Activated CD4-positive, alpha-beta memory T cell treated with anti-CD3 and anti-CD28 coated beads, Interleukin-2, amount 10 ng/mL, durations not matched to agents 7 days and 5 days (primary cell): ENCODE results near the gene LIF. TPM values are rescaled to one million over a fixed set of nuclear protein-coding genes. Genes with fewer than 3 reads are reported as not detected.
"Not testable (repeated sequence)": the region's sequence is repeated elsewhere in the genome, so short reads cannot be mapped to it uniquely, and the experiment has no call there.

ENCODE experiments used
- CTCF ChIA-PET: fragments of 350-600 bp; sonication (Branson Sonifier 250); formaldehyde crosslinking; loops from one replicate; lab custom pipeline; 2021; ENCODE audit warnings: antibody characterized with exemption, inconsistent platforms; lab: Charles Lee
- POLR2A ChIA-PET: fragments of 350-600 bp; sonication (Branson Sonifier 250); formaldehyde crosslinking; loops from one replicate; lab custom pipeline; 2021; ENCODE audit warnings: antibody characterized with exemption; lab: Charles Lee
- DNase-seq: peaks from one replicate; pipeline ENCODE4 v3.0.0-alpha.2; 2020
- H3K27ac Mint-ChIP-seq: one replicate; pipeline ENCODE4 v1.8.0; 2021; ENCODE audit warnings: mild to moderate bottlenecking, mixed read lengths
- H3K27me3 Mint-ChIP-seq: one replicate; pipeline ENCODE4 v1.8.0; 2021; ENCODE audit warnings: mixed read lengths
- H3K36me3 Mint-ChIP-seq: one replicate; pipeline ENCODE4 v1.8.0; 2021; ENCODE audit warnings: low read depth, mixed read lengths
- H3K4me1 Mint-ChIP-seq: one replicate; pipeline ENCODE4 v1.8.0; 2021; ENCODE audit warnings: mixed read lengths
- H3K4me3 Mint-ChIP-seq: one replicate; pipeline ENCODE4 v1.8.0; 2021; ENCODE audit warnings: mild to moderate bottlenecking, mixed read lengths
- H3K9me3 Mint-ChIP-seq: one replicate; pipeline ENCODE4 v1.8.0; 2021; ENCODE audit warnings: mixed read lengths
- total RNA-seq, 2 experiments: library from RNA; stranded (reverse); gene quantifications; one replicate each; pipeline ENCODE4 v1.2.3, GENCODE V29; 2021

LIF gene
- total RNA-seq, 2 experiments from 2014 or later: 94.6 to 94.8 TPM

GRCh38 chr22:30238136-30238535, 8.4 kb downstream of the LIF start:
- ChIA-PET POLR2A (interaction anchor here (0.8 to 4.2 kb wide), 10 partner anchors 17 to 117 kb away, joined by 3 to 18 read pairs (median 4); no protein-coding TSS in a partner anchor), CTCF (interaction anchor here (0.8 kb wide), 1 partner anchor 130 kb away, joined by 4 read pairs; no protein-coding TSS in a partner anchor)
- H3K4me3 Mint-ChIP-seq: no peak overlapping the region
- H3K27ac Mint-ChIP-seq: no peak overlapping the region
- H3K36me3 Mint-ChIP-seq: peaks cover 25% of the 10 kb centered on the region
- no peaks in the 10 kb centered on the region for H3K9me3 Mint-ChIP-seq
- peaks cover 39% of the 10 kb centered on the region for H3K4me1 Mint-ChIP-seq
- no peaks in the 10 kb centered on the region for H3K27me3 Mint-ChIP-seq
- no peak for DNase-seq

DNA sequence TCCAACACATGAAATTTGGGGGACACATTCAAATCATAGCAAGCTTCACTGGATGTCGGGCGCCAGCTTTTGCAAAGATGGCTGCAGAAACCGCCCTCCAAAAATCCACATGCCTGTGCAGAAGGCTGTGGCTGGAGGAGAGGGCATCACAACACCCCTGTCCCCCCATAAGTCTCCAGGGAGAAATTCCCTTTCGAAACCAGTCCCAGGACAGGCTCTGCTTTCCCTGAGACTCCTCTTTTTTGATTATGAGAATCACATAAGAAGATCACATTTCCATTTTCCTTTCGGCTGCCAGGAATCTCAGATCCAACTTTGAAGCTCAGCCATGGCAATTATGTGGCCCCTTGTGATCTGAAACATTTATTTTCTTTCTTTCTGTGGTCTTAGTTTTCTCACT, 9.7 kb downstream of the LIF start:
- Mint-ChIP-seq H3K36me3 (peaks cover 16% of the 10 kb centered on the region), H3K4me1 (peaks cover 30% of the 10 kb centered on the region), H3K9me3 (no peaks in the 10 kb centered on the region), H3K27ac (no peak overlapping the region), H3K4me3 (no peak overlapping the region), H3K27me3 (no peaks in the 10 kb centered on the region)
- DNase-seq: no peak
- CTCF ChIA-PET: interaction anchor here (1.4 kb wide), 1 partner anchor 115 kb away, joined by 3 read pairs; no protein-coding TSS in a partner anchor
- POLR2A ChIA-PET: interaction anchor here (1.0 to 4.2 kb wide), 5 partner anchors 9 to 70 kb away, joined by 3 to 18 read pairs (median 5); no protein-coding TSS in a partner anchor

DNA sequence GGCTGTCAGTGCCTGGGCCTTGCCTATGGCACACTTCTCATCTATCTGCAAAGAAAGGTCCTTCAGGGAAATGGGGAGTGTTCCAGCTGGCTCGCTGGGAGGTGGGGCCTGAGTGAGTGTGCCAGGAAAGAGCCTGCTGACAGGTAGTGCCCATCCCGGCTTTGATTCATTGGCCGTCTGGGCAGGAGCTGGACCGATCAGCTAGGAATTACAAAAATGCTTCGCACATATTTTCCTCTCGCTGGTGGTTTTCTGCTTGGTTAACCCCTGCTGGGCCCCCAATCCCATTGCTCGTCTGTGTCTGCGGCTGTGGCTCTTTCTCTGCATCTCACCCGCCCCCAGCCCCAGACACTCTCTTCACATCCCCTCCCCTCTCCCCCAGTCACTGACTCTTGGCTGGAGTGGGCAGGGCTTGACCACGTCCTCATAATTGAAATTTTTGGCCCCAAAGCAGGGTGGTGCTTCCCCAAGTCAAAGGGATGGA, 10.8 kb downstream of the LIF start:
- ChIA-PET POLR2A (interaction anchor here (2.0 to 4.2 kb wide), 2 partner anchors 10 to 47 kb away, joined by 8 to 18 read pairs; no protein-coding TSS in a partner anchor), CTCF (no interaction called here)
- DNase-seq: no peak
- H3K36me3 Mint-ChIP-seq: peaks cover 8% of the 10 kb centered on the region
- H3K9me3 Mint-ChIP-seq: no peaks in the 10 kb centered on the region
- no peaks in the 10 kb centered on the region for H3K27me3 Mint-ChIP-seq
- H3K4me1 Mint-ChIP-seq: peaks cover 22% of the 10 kb centered on the region
- H3K4me3 Mint-ChIP-seq: no peak overlapping the region
- no peak overlapping the region for H3K27ac Mint-ChIP-seq

GRCh38 chr22:30234786-30235470, 11.6 kb downstream of the LIF start:
- Mint-ChIP-seq H3K4me3 (no peak overlapping the region), H3K27ac (no peak overlapping the region), H3K27me3 (no peaks in the 10 kb centered on the region), H3K9me3 (no peaks in the 10 kb centered on the region), H3K36me3 (peaks cover 3% of the 10 kb centered on the region), H3K4me1 (peaks cover 17% of the 10 kb centered on the region)
- ChIA-PET CTCF (interaction anchor here (0.6 kb wide), 1 partner anchor 21 kb away, joined by 3 read pairs; no protein-coding TSS in a partner anchor), POLR2A (interaction anchor here (0.9 to 2.0 kb wide), 2 partner anchors 9 to 38 kb away, joined by 3 to 8 read pairs; no protein-coding TSS in a partner anchor)
- DNase-seq: no peak

- H3K4me3 Mint-ChIP-seq, H3K27ac Mint-ChIP-seq, DNase-seq, H3K27me3 Mint-ChIP-seq, H3K9me3 Mint-ChIP-seq, H3K36me3 Mint-ChIP-seq: not testable (repeated sequence)
- H3K4me1 Mint-ChIP-seq: peaks cover 18% of the 10 kb centered on the region
- POLR2A ChIA-PET: interaction anchor here (0.9 to 2.0 kb wide), 2 partner anchors 8 to 38 kb away, joined by 3 to 8 read pairs; no protein-coding TSS in a partner anchor
- CTCF ChIA-PET: interaction anchor here (0.6 kb wide), 1 partner anchor 22 kb away, joined by 3 read pairs; no protein-coding TSS in a partner anchor
Observed at GRCh38 chr22:30234325-30234724, 12.2 kb downstream of the LIF start.

- Mint-ChIP-seq H3K27me3 (no peaks in the 10 kb centered on the region), H3K4me3 (no peak overlapping the region), H3K9me3 (no peaks in the 10 kb centered on the region), H3K36me3 (no peaks in the 10 kb centered on the region), H3K4me1 (peaks cover 14% of the 10 kb centered on the region), H3K27ac (no peak overlapping the region)
- no peak for DNase-seq
- ChIA-PET POLR2A (interaction anchor here (2.0 kb wide), 1 partner anchor 7 kb away, joined by 8 read pairs; no protein-coding TSS in a partner anchor), CTCF (no interaction called here)
Observed at GRCh38 chr22:30233582-30233981, 13.0 kb downstream of the LIF start.

DNA sequence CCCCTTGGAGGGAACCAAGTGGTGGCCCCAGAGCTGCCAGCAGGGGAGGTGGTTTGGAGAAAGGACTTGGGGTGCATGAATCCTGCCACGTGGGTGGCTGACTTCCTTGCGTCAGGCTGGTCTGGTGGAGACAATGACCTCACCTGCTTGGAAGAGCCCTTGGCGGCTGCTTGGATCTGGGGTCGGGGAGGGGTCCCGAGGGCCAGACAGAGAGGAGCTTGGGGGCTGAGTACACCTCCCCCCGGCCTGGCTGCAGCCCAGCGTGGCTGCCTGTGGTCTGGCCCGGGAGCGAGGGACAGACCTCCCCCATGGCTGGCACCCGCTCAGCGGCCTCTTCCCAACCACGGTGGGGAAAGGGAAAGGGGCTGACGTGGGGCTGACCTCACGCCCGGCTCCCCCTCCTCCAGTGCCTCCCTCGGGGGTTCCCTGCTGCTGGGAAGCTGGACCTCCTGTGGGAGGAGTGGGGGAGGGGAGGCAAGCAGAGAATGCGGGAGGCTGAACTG, 13.8 kb downstream of the LIF start:
- Mint-ChIP-seq H3K4me1 (peaks cover 18% of the 10 kb centered on the region), H3K9me3 (no peaks in the 10 kb centered on the region), H3K27ac (no peak overlapping the region), H3K27me3 (no peaks in the 10 kb centered on the region), H3K36me3 (no peaks in the 10 kb centered on the region), H3K4me3 (no peak overlapping the region)
- DNase-seq: no peak
- ChIA-PET CTCF (no interaction called here), POLR2A (no interaction called here)

DNA sequence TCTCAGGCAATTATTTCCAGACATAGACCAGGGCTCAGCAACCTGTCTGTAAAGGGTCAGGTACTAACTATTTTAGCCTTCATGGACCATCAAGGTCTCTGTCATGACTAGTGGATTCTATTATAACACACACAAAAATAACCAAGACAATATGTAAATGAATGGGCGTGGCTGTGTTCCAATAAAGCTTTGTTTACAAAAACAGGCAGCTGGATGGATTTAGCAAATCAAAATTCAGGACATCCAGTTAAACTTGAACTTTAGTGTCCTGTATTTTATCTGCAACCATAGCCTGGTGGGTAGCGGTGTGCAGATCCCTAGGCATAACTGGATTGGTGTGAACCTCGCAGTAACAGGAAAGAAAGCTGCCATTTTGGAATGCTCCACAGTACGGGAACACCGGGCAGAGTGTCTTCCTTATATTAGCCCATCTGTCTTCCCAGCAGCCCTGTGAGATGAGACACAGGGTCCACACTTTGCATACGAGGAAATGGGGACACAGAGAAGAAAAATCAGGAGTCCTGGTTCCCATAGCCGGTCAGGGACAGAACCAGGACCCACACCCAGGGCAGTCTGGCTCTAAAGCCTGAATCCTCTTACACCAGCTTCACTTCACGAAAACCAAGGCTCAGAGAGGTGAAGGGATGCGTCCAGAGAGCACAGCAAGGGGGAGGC, 15.6 kb downstream of the LIF start:
- H3K27me3 Mint-ChIP-seq: no peaks in the 10 kb centered on the region
- no peak overlapping the region for H3K4me3 Mint-ChIP-seq
- H3K9me3 Mint-ChIP-seq: no peaks in the 10 kb centered on the region
- ChIA-PET POLR2A (no interaction called here), CTCF (interaction anchor here (1.0 kb wide), 1 partner anchor 53 kb away, joined by 3 read pairs; no protein-coding TSS in a partner anchor)
- no peak overlapping the region for H3K27ac Mint-ChIP-seq
- H3K4me1 Mint-ChIP-seq: peaks cover 29% of the 10 kb centered on the region
- no peak for DNase-seq
- no peaks in the 10 kb centered on the region for H3K36me3 Mint-ChIP-seq

- ChIA-PET CTCF (interaction anchor here (1.0 kb wide), 1 partner anchor 52 kb away, joined by 3 read pairs; no protein-coding TSS in a partner anchor), POLR2A (no interaction called here)
- Mint-ChIP-seq H3K9me3 (no peaks in the 10 kb centered on the region), H3K27me3 (no peaks in the 10 kb centered on the region), H3K27ac (no peak overlapping the region), H3K4me1 (peaks cover 34% of the 10 kb centered on the region), H3K4me3 (no peak overlapping the region), H3K36me3 (no peaks in the 10 kb centered on the region)
- DNase-seq: no peak
Observed at GRCh38 chr22:30230330-30230729, 16.2 kb downstream of the LIF start.

DNA sequence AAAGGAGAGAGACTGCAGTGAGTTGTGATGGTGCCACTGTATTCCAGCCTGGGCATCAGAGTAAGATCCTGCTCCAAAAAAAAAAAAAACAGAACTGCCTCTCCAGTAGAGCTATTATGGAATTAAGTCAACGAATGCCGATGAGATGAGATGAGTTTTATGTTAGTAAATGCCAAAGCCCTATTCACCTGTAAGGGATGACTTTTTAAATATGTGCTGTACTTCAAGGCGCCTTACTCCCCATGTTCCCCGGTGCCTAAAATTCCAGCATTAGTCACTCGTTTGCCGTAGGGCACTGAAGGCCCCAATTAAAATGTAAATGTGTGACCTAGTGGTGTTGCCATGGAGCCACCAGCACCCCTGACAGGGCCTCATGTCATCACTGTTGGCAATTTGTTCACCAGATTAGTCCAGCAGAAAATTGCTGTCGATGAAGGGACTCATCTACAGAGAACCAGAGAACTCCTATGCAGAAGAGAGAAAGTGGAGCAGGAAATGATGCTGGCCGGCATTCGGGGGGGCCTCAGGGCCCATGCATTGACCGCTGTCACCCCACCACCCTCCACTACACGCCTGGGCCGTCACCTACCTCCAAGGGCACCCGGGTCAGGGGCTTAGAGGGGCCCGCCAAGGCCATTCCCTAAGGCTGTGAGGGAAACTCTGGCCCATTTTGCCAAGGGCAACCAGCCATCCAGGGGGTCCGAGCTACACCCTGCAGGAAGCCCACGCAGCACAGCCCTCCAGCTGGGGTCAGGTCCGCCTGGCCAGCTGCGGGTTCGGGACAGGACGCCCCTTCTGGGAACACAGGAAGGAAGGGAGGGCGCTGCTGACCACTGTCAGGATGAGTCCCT, 17.8 kb downstream of the LIF start:
- peaks cover 50% of the 10 kb centered on the region for H3K4me1 Mint-ChIP-seq
- H3K9me3 Mint-ChIP-seq: no peaks in the 10 kb centered on the region
- H3K36me3 Mint-ChIP-seq: no peaks in the 10 kb centered on the region
- no peaks in the 10 kb centered on the region for H3K27me3 Mint-ChIP-seq
- POLR2A ChIA-PET: interaction anchor here (0.5 kb wide), 1 partner anchor 8 kb away, joined by 3 read pairs; no protein-coding TSS in a partner anchor
- no peak overlapping the region for H3K27ac Mint-ChIP-seq
- H3K4me3 Mint-ChIP-seq: no peak overlapping the region
- CTCF ChIA-PET: interaction anchor here (0.6 kb wide), 1 partner anchor 818 kb away, joined by 3 read pairs; no protein-coding TSS in a partner anchor
- no peak for DNase-seq

GRCh38 chr22:30227438-30228228, 18.9 kb downstream of the LIF start:
- ChIA-PET POLR2A (interaction anchor here (0.5 kb wide), 1 partner anchor 9 kb away, joined by 3 read pairs; no protein-coding TSS in a partner anchor), CTCF (interaction anchor here (1.4 kb wide), 1 partner anchor 28 kb away, joined by 4 read pairs; no protein-coding TSS in a partner anchor)
- Mint-ChIP-seq H3K36me3 (no peaks in the 10 kb centered on the region), H3K4me3 (no peak overlapping the region), H3K4me1 (peaks cover 61% of the 10 kb centered on the region), H3K27me3 (no peaks in the 10 kb centered on the region), H3K9me3 (no peaks in the 10 kb centered on the region), H3K27ac (no peak overlapping the region)
- no peak for DNase-seq
